K562 (cell line): ENCODE results near the gene TMEM184A. TPM values are rescaled to one million over a fixed set of nuclear protein-coding genes. Genes with fewer than 3 reads are reported as not detected.

ENCODE experiments used
- ATAC-seq: fragments of 200-7000 bp; cut with Tn5 transposase; 3 replicates; pipeline ENCODE4 v1.9.1; 2020; ENCODE audit warnings: moderate library complexity
- BruUV-seq: library from RNA; stranded (reverse); fragments of 400-500 nt; replicated peaks from 2 replicates; lab custom pipeline; 2021; lab: Mats Ljungman, UMichigan
- CTCF ChIA-PET: fragments of 300-600 bp; formaldehyde crosslinking; extraction: SDS; loops from one replicate; lab custom pipeline; 2021; ENCODE audit warnings: low intra/inter-chr PET ratio; lab: Yijun Ruan, JAX
- POLR2A ChIA-PET: fragments of 300-600, 350-650 bp; sonication (Branson Sonifier 250); formaldehyde crosslinking; extraction: SDS; loops from one replicate; lab custom pipeline; 2021; ENCODE audit warnings: antibody characterized with exemption, inconsistent platforms; lab: Yijun Ruan, JAX
- DNase-seq, 4 experiments: peaks; one replicate each; pipeline versions ENCODE4 v3.0.0 to v3.0.0-alpha.2; 2011 to 2018; ENCODE audit warnings: low spot score in 3 of 4, mixed read lengths in 3 of 4; ENCODE audit errors: extremely low read depth in 1 of 4
- FAIRE-seq: peaks from 2 replicates; lab custom pipeline; 2011; peaks lifted over from hg19 to GRCh38; lab: Jason Lieb, UNC
- H2AFZ ChIP-seq: 2 replicates; pipeline ENCODE4 v1.6.0; 2011; ENCODE audit warnings: low read depth, low read length, control low read depth, inconsistent platforms
- H3K27ac ChIP-seq: fragments of 200-600 bp; 3 replicates; pipeline ENCODE4 v1.8.0; 2011; ENCODE audit warnings: low read depth, mild to moderate bottlenecking, control low read depth, inconsistent platforms, low read length, moderate library complexity, mixed read lengths; ENCODE audit errors: extremely low read depth
- H3K27me3 ChIP-seq, 2 experiments: fragments of 300-600 bp in 1 of 2; 2 replicates in 1 of 2; 3 replicates in 1 of 2; pipeline versions ENCODE4 v1.6.0 to v1.8.0; 2011; ENCODE audit warnings: inconsistent platforms in 2 of 2, low read length in 2 of 2, mild to moderate bottlenecking in 1 of 2, mixed read lengths in 1 of 2, moderate library complexity in 1 of 2; ENCODE audit not compliant: control insufficient read depth in 2 of 2, insufficient read depth in 2 of 2
- H3K36me3 ChIP-seq: fragments of 300-600 bp; 3 replicates; pipeline ENCODE4 v1.8.0; 2011; ENCODE audit warnings: mild to moderate bottlenecking, low read length, inconsistent platforms; ENCODE audit not compliant: control insufficient read depth, insufficient read depth
- H3K4me1 ChIP-seq, 2 experiments: fragments of 200-600 bp in 1 of 2; replicated peaks in 1 of 2; 2 replicates in 1 of 2; 3 replicates in 1 of 2; pipeline versions ENCODE4 v1.5.1 to v1.8.0; 2011; ENCODE audit warnings: inconsistent platforms in 2 of 2, low read length in 2 of 2, mild to moderate bottlenecking in 1 of 2, mixed read lengths in 1 of 2, moderate library complexity in 1 of 2; ENCODE audit not compliant: control insufficient read depth in 2 of 2, insufficient read depth in 2 of 2
- H3K4me2 ChIP-seq: 2 replicates; pipeline ENCODE4 v1.6.1; 2011; ENCODE audit warnings: low read length, control low read depth, inconsistent platforms, mixed read lengths; ENCODE audit not compliant: insufficient read depth
- H3K4me3 ChIP-seq: fragments of 200-600 bp; sonication (generic), shearing (Covaris generic); 2 replicates; pipeline ENCODE4 v1.5.1; 2016; ENCODE audit warnings: control low read depth, inconsistent platforms
- H3K79me2 ChIP-seq: fragments of 200-600 bp; 3 replicates; pipeline ENCODE4 v1.8.0; 2011; ENCODE audit warnings: low read length, inconsistent platforms; ENCODE audit not compliant: control insufficient read depth, insufficient read depth
- H3K9ac ChIP-seq, 2 experiments: 2 replicates each; pipeline versions ENCODE4 v1.6.0 to v1.6.1; 2011; ENCODE audit warnings: low read depth in 2 of 2, low read length in 2 of 2, control low read depth in 1 of 2, inconsistent platforms in 1 of 2, mild to moderate bottlenecking in 1 of 2, mixed read lengths in 1 of 2; ENCODE audit not compliant: insufficient read depth in 1 of 2
- H3K9me1 ChIP-seq: one replicate; pipeline ENCODE4 v1.6.0; 2011; ENCODE audit warnings: inconsistent platforms, mild to moderate bottlenecking, low read length, moderate library complexity; ENCODE audit not compliant: control insufficient read depth, insufficient read depth
- H3K9me3 ChIP-seq: replicated peaks from 2 replicates; pipeline ENCODE4 v1.5.1; 2011; ENCODE audit warnings: low read depth, low read length, inconsistent platforms; ENCODE audit not compliant: control insufficient read depth, insufficient read depth
- H4K20me1 ChIP-seq: replicated peaks from 2 replicates; pipeline ENCODE4 v1.6.1; 2011; ENCODE audit warnings: low read length, inconsistent platforms, mixed read lengths; ENCODE audit not compliant: control insufficient read depth, insufficient read depth
- CHD2 ChIP-seq: IDR thresholded peaks from 2 replicates; pipeline ENCODE4 v1.6.1; 2011; ENCODE audit warnings: low read depth, low read length
- CUX1 ChIP-seq: fragments of 200-800 bp; sonication (Bioruptor generic); IDR thresholded peaks from 2 replicates; pipeline ENCODE4 v1.6.1; 2016; ENCODE audit warnings: missing genetic modification characterization, missing compliant biosample characterization
- EGR1 ChIP-seq: fragments of 450-650 bp; conservative IDR thresholded peaks from 2 replicates; pipeline ENCODE4 v1.6.1; 2017; ENCODE audit warnings: mild to moderate bottlenecking
- WGBS: fragments of 100-300 bp; shearing (Covaris generic); methylation state at CpG from one replicate; pipeline ENCODE4 v1.1.6; 2016; ENCODE audit warnings: low coverage, mixed read lengths; ENCODE audit not compliant: insufficient coverage; ENCODE audit errors: missing lambda C conversion rate; 5-methylcytosine and 5-hydroxymethylcytosine counted together
- in situ Hi-C: fragments of 300-500 bp; cut with MboI; formaldehyde crosslinking; loops from 4 replicates; pipeline ENCODE4 v1.15.0; 2018; ENCODE audit warnings: inconsistent platforms, mixed read lengths
- intact Hi-C: fragments of 100-400 bp; cut with micrococcal nuclease; formaldehyde crosslinking; loops from 2 replicates; pipeline ENCODE4 v1.14.2; 2022
- polyA plus RNA-seq, 8 experiments: library from polyadenylated mRNA; depleted of rRNA in 4 of 8; stranded (reverse) in 5 of 8; unstranded in 3 of 8; fragments of >200 nt; fragmentation: Nextera tagmentation in 2 of 8; fragmentation: Illumina TruSeq in 1 of 8; extraction: Ambion mirVana in 2 of 8; extraction: Trizol in 1 of 8; gene quantifications; 2 replicates each; pipeline versions ENCODE4 v1.2.1 to v1.2.3, GENCODE V29; 2011 to 2014; ENCODE audit warnings: inconsistent platforms in 1 of 8, missing spikeins in 1 of 8
- total RNA-seq, 7 experiments: library from RNA; depleted of rRNA in 6 of 7; stranded (reverse); fragments of >200 nt in 6 of 7; fragmentation: Illumina TruSeq in 2 of 7; extraction: Trizol in 2 of 7; gene quantifications; 2 replicates each; pipeline versions ENCODE4 v1.2.1 to v1.2.3, GENCODE V29; 2011 to 2021; ENCODE audit warnings: low replicate concordance in 1 of 7

The TMEM184A gene
- total and polyA plus RNA-seq, 9 of the 15 experiments (the other 6 are each of a cell fraction or from before 2014, with no cell fraction given), result 0.10 to 0.18 (median 0.11) TPM; not detected in 6

- TF ChIP-seq CUX1 (CRISPR knock-in tag), result no peak
Measured at GRCh38 chr7:1561036-1561940, 5.3 kb upstream of the TMEM184A start (continued).

- intact Hi-C loops (no loop called here), in situ Hi-C loops (no loop called here)
- no peaks in the 10 kb centered on the region for H3K79me2 ChIP-seq
- 20% methylated on average over 7 of the region's 13 CpGs for WGBS
- no peaks in the 10 kb centered on the region for H3K9me3 ChIP-seq
- BruUV-seq, result no TSS peak
- ATAC-seq, result no peak
- no peak for DNase-seq
- no peaks in the 10 kb centered on the region for H3K9me1 ChIP-seq
- H3K4me3 ChIP-seq, result no peak overlapping the region
- no peak overlapping the region for H3K27ac ChIP-seq
- H3K4me1 ChIP-seq, result peaks cover 0 to 68% of the 10 kb centered on the region in 2 experiments; a peak in 4 of 5 replicates
- no peaks in the 10 kb centered on the region for H4K20me1 ChIP-seq
- TF ChIP-seq CHD2 (no peak), EGR1 (0 out of 2 replicates have a peak, but pooled peaks have one; percentile 15)
- no peak overlapping the region for H2AFZ ChIP-seq
- H3K4me2 ChIP-seq, result no peak overlapping the region
- H3K9ac ChIP-seq, result no peak overlapping the region; a peak in 1 of 4 replicates
- no peak for FAIRE-seq
- POLR2A ChIA-PET, result no interaction called here
- CTCF ChIA-PET, result no interaction called here
- peaks cover 4% of the 10 kb centered on the region; the same call in 1 of the 3 replicates for H3K36me3 ChIP-seq
- H3K27me3 ChIP-seq, result no peaks in the 10 kb centered on the region
Measured at GRCh38 chr7:1560620-1561031, 4.6 kb upstream of the TMEM184A start.
